GM19372 (cell line): ENCODE results near the gene CLTB.

Source experiments
- ATAC-seq: cut with Tn5 transposase; IDR thresholded peaks from one replicate; pipeline ENCODE4 v1.9.1; 2021; ENCODE audit warnings: mild to moderate bottlenecking, low read depth, moderate library complexity; ENCODE audit not compliant: unreplicated experiment

The CLTB gene

DNA sequence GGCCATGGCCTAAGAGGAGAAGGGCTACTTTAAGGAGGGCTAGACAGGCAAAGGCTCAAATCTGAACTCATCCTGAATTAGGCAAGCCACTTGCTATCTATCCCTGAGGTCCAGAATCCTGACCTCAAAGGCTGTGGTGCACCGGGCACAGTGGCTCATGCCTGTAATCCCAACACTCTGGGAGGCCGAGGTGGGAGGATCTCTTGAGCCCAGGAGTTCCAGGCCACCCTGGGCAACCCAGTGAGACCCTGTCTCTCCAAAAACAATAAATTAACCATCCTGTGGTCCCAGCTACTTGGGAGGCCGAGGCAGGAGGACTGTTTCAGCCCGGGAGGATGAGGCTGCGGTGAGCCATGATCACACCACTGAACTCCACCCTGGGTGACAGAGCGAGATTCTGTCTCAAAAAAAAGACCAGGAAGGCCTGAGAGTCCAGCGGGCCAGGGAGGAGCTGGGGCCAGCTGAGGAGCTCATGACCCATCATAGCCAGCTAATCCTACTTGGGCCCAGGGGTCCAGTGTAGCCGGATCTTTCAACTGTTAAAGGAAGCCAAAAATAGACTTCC is 31.9 kb downstream of the CLTB start:
- no peak for ATAC-seq

DNA sequence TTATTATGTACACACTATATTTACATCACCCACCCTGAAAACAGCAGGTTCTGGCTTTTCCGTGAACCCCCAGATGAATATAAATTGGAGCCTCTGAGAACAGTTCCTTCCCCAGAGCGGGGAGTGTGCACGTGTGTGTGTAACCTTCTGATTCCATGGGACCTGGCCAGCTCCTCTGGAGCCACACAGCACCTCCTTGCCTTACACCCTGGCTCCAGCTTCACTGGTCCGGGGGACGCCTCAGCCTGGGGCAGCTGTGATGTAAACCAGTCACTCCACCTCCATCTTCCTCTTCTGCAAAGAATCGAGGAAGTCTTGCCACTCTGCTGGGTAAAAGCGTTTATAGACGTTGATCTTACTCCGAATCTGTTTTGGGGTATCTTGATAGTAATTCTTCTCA is 32.4 kb downstream of the CLTB start:
- no peak for ATAC-seq

DNA sequence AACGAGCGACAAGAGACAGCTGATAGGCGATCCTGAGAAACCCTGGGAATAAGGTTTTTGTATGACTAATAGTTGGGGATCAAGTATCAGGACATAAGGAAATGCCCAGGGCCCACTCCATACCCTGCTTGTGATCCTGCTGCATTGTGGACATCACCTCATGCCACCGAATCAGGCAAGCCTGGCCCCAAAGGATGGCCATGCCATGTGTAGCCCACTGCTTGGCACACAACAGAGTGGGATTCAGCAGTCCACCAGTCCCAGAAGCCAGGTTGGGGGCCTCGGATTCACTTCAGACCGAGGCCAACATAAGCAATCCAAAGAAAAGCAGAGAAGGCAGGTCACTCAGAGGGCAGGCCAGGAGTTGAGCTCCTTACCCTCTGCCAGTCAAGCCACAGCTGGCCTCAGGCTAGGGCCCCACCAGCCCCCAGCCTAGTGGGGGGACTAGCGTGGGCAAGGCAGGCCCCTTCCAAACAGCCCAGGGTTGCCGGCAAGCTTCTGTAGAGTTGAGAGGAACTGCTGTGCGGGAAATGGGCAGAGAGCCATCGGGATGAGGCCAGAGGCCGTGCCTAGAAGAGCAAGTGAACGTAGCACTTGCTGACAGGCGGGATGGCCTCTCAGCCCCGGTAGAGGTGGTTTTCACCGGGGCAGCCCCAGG is 33.0 kb downstream of the CLTB start:
- ATAC-seq, result no peak

DNA sequence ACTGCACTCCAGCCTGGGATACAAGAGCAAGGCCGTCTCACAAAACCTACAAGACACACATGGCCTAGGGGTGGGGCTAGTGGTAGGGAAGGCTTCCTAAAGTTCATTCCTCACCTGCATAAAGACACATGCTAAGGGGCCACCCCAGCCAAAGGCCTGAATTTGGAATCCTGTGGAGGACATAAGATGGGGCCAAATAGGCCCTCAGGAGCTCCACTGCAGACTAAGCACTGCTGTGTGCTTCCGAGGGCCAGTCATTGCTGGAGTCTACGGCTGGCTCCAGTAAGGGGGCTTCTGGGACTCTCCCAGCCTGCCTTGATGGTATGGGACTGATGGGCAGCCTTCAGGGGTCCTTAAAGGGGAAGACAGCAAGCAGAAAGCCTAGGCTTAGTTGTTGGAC is 33.6 kb downstream of the CLTB start:
- ATAC-seq, result no peak

DNA sequence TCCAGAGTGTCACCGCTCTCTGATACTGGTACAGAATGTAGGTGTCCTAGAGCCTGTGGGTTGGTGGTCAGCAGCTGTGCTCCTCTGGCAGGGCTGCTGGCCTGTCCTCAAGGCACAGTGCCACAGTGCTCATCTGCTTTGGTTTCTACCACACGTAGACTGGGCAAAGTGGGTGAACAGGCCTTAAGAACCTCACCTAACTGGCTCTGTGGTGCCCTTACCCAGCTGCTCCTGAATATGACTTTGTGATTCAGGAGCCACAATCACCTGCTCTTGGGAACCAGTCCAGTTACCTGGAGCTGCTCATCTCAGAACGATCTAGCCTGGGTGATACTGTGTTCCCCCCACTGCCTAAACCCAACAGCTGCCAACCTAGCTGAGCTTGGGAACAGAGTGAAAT is 34.4 kb downstream of the CLTB start:
- no peak for ATAC-seq

DNA sequence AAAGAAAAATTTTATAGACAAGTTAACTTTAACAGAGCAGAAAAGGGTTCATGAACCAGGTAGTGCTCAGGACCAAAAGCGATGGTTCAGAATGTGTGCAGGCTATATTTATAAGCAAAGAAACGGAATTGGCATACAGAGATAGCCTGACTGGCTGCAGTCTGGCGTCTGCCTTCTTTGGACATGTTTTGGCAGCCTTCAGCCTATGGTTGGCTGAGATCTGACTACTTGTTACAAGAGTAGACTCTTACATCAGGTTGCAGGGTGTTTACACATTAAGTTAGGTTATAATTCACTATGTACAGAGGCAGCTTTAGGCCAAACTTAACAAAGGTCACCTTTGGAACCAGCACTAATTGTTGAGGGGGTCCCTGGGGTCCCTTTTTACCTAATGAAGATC is 34.9 kb downstream of the CLTB start:
- ATAC-seq, result no peak

DNA sequence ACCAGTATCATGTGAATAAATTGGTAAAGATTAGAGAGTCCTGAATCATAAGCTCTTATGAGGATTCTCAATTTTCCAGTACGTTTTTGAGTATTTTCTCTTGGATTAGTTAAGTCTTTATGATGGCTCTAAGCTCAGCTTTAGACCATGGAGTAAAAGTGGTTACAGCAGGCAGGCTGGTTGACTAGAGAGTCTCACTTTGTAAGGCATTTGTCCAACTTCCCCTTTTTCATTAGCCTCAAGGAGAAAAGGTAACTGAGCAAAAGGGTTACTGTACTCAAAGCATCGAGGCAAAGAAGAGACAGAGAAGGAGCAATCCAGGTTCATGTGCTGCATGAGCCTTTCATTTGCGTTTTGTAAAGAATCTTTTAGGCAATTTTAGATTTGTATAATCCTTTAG is 36.5 kb downstream of the CLTB start:
- ATAC-seq, result no peak

DNA sequence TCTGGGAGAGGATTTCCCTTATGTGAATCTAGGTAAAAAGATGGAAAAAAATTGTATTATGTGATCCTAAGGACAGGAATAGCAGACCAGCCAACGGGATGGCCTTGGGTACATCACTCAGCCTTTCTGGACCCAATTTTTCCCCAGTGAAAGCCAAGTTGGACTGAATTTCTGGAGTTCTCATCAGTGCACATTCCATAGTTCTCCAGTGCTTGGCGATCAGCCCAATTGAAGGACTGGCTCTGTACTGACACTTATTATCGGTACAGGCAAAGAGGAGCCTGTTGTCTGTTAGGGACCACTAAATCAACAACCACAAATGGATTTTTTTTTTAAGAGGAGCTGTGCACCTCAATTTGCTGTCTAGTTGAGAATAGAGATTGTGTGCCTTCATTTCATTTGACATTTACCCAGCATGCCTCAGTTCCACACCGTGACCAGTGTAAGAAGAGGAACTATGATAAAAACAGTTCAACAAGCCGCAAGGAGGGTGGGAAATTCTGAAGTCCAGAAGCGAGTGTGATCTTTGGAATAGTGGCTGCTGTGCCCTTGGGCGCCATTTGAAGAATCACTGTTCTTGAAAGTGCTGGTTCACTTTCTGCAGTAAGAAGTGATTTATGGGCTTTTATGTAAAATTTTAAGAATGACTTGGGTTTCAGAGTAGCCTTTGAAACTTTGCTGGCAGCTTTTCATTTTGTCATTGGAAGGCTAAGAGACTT is 43.1 kb downstream of the CLTB start:
- ATAC-seq, result no peak

DNA sequence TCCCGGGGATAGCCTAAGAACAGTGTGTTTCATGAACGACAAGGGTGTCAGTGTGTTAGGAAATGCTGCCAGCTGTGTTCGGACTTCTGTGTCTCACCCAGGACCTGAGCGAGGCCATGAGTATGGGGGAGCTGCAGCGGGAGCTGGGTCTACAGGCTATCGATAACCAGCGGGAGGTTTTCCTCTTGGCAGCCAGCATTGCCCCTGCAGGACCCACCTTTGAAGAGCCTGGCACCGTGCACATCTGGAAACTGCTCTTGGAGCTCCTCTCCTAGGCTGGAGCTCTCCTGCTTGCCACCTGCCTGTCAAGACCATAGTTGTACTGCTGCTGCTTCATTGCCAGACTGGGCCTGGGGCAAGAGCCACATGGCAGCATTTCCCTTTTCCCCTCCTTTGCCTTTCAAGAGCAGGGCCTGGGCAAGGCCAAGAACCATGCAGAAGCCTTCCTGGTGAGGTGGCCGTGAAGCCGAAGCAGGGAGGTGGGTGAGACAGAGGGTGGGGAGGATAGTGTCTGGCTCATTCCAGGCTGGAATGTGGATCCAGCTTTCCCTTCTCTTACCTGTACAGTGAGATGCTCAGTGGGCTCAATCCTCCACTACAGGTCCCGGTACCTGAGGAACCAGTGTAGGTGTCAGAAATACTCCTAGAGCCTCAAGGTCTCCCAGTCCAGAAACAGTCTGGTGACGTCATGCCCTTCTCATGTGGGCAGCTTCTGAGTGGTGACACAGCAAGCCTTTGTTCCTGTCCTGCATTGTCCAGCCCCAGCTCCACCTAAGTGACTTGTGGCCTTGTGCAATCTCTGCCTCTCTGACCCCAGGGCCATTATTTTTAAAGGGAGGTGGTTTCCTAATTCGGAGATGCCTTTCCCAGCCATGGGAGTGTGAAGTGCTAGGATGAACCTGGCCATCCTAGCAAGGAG is 44.5 kb downstream of the CLTB start:
- ATAC-seq, result no peak

DNA sequence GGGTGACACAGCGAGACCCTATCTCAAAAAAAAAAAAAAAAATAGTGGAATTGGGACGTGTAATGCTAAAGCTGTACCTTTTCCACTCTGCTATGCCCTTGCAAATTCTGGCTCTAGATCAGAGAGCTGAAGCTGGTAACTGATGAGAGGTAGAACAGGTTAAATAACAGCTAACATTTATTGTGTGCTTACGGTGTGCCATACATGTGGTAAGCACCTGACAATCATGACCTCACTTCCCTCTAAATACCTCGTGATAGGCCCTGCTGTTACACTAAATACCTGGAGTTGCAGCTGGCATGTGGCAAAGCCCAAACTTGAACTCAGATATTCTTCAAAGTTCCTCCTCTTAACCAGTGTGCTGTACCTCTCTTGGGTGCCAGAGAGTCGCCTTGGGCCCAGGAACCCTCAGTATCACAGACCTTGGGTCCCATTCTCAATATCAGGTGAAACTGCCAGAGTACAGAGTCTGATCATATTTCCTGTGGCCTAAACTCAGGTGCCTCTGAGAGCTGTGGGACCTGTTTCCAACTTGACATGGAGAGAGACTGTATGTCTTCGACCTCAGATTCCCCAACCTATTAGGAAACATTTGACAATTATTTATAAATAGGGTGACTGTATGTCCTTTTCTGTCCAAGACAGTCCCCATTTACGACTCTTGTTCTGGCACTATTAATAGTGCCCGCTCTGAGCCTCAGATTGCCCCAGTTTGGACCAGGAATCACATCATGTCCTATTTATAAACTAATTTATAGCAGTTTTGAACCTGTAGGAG is 46.2 kb downstream of the CLTB start:
- no peak for ATAC-seq

DNA sequence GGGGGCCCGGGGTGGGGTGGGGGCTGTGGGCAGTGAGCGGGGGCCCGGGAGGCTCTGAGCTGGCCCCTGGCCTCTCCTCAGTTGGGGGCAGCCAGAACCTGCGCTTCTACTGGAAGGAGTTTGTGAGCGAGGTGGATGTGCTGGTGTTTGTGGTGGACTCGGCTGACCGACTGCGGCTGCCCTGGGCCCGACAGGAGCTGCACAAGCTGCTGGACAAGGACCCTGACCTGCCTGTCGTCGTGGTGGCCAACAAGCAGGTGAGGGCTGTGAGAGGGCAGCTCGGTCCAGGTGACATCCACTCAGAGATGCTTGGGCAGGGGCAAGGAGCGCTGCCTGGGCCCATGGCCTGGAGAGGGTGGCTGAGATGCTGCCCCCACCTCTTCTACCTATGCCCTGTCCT is 47.6 kb downstream of the CLTB start:
- no peak for ATAC-seq

DNA sequence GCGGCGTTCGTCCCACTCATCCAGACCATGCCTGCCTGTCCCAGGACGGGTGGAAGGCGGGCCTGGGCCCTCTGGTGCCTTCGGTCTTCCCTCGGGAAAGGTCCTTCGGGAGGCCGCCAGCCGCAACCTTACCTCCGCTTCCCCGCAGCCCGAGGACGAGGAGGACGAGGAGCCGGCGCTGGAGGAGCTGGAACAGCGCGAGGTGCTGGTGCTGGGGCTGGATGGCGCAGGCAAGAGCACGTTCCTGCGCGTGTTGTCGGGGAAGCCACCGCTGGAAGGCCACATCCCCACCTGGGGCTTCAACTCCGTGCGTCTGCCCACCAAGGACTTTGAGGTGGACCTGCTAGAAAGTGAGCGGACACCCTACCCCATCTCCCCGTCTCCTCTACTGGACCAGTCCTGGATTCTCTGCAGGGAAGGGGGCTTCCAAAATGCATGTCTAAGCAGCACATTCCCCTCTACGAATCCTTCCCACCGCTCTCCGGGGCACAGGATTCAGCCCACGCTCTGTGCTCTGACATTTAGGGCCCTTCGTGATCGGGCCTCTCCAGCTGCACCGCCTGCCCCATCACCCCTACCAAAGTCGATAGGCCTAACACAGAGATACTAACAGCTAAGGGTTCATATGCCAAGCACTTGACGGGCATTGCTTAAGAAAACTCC is 50.0 kb downstream of the CLTB start:
- ATAC-seq, result no peak

DNA sequence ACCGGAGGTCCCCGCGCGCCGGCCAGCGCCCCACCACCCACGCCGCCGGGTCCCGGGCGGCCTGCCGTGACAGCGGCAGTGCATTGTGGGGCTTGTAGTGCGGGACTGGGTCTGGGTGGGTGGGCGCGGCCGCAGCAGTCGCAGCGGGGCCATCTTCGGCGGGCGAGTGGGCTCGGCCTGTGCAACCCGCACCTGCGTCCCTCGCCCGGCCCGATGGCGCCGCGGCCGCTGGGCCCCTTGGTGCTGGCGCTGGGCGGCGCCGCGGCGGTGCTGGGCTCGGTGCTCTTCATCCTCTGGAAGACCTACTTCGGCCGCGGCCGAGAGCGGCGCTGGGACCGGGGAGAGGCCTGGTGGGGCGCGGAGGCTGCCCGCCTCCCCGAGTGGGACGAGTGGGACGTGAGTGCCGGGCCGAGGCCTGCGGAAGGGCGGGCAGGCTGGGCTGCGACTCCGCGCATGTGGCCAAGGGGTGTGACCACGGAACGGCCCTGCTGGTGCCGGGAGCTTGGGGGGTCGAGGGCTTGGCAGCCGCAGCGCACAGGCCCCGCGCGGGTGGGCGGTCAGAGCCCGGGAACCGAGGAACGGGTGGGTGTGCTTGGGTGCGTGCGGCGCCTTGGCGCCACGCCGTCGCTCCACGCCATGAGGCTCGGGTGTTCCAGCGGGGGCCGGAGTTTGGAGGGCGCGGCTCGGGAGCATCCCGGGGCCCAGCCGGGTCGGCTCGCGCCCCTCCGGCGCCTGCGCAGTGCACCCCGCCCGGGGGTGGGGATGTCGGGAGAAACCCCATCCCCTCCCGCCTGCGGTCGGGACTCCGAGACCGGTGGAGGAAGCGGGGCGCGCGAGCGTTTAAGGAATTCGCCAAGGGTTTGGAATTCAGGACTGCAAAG is 50.7 kb downstream of the CLTB start, which contains the start of gene ARL10:
TSS of gene ARL10 (plus strand) at position 137 of the 881 bp plus-strand sequence. CDS start at position 214, 77 bp downstream.
- peak; percentile 36 for ATAC-seq

DNA sequence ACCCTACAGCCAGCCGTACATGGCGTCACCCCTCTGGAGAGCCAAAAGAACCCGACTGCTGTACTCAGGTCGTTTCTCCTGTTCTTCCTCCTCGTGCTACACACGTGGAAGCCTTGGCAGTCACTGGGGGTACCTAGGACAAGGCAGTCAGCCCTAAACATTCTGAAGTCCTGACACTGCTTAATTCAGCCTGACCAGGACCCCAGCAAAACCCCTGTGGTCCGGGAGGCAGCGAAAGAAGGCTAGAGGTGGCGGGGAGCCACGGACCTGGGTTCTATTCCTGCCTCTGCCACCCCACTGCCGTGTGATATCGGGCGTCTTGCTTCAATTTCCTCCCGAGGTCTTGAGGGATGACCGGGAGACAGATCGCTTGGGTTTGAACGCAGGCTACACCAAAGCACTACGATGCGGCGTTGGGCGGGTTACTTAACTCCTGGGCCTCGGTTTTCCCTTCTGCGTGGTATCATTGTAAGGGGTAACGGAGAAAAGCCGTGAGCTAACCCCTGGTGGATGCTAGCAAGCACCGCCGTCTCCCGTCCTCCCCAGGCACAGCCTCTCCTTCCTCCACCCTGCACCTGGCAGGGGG is 51.5 kb downstream of the CLTB start:
- no peak for ATAC-seq

DNA sequence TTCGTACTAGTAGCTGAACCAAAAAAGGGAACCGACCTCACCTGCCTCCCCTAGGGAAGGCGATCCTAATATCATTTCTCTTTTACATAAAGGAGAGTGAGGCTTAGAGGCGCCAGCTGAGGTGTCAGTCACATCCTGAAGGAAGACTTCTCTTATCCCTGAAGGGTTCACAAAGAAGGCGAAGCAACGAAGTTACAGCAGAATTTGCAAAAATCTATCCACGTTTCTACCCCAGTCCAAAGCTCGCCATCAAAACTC is 54.2 kb downstream of the CLTB start:
- no peak for ATAC-seq

DNA sequence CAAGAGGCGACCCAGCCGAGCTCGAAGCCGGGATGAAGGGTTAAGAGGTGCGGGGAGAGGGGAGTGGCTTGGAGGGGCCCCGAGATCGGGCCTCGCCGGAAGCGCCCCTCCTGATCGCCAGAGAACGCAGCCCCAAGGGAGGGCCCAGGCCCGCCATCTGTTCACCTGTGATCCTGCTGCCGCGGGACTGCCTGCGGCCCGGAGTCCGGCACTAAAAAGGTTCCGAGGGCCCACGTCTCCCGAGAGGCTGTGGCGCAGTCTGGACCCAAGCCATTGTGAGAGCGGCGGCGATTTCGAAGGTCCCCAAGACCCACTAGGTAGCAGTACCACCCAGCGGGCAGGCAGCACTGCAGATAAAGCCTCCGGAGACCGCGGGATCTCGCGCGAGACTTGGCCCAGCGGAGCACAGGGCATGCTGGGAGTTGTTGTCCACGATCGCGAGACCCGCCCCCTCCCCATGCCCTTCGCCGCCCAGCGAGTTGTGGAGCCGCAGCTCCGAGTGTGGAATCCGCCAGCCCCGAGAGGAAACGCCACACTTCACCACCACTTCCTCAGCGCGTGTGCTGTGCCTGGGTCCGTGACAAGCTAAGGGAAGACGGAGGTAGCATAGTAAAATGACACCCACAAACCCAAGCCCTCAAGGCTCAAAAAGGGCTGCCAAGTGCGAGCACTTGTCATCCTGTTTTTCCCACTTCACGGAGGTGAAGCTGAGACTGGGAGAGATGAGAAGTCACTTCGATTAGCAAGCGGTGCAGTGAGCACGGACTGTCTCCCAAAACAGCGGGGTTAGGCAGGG is 54.7 kb downstream of the CLTB start, which contains the start of gene KIAA1191:
TSS of gene KIAA1191 (minus strand) at position 328 of the 796 bp plus-strand sequence. CDS start 2,256 bp downstream, outside the sequence.
- ATAC-seq, result peak; percentile 83

DNA sequence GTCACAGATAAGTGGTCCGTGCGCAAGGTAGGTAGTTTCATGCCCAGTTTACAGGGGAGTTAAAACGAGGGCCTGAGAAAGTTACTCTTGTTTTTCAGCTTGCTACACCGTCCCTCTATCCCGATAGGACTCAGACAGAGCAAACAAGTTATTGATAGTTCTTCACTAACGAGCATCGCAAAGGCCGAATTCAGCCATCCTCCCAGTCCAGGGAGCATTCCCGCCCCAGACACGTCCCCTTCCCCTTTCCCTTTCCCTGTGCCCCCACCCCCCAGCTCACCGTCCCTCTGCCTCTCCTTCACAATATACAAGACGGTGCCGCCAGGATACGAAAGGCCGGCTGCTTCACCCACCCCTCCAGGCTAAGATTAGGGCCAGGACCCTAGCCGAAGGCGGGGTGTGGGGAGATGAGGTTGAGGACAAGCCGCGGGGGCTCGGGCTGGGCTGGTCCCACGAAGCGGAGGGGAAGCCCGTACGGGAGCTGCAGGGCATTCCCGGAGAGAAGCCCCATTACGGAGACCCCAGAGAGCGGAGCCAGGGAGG is 55.4 kb downstream of the CLTB start:
- no peak for ATAC-seq
